Sigmoid colon (tissue), 7 donors: ENCODE measurements around the gene BCL2L12. TPM values are rescaled to one million over a fixed set of nuclear protein-coding genes. Genes with fewer than 3 reads are reported as not detected.

Experiments
- DNase-seq: peaks from one replicate; pipeline ENCODE4 v3.0.0-alpha.2; 2019
- H3K27ac ChIP-seq, 4 donors: fragments of 200-600 bp; sonication (generic); one replicate each; pipeline ENCODE4 v1.5.1; 2016 to 2019; ENCODE audit warnings: mild to moderate bottlenecking in 1 of 4
- H3K27me3 ChIP-seq, 3 donors: fragments of 200-600 bp; sonication (generic); one replicate each; pipeline ENCODE4 v1.5.1; 2019; ENCODE audit warnings: mild to moderate bottlenecking in 1 of 3
- H3K36me3 ChIP-seq, 4 donors: fragments of 200-600 bp; sonication (generic); one replicate each; pipeline ENCODE4 v1.5.1; 2016 to 2019
- H3K4me1 ChIP-seq, 4 donors: fragments of 200-600 bp; sonication (generic); one replicate each; pipeline ENCODE4 v1.5.1; 2017 to 2019
- H3K4me3 ChIP-seq, 4 donors: fragments of 200-600 bp; sonication (generic); one replicate each; pipeline ENCODE4 v1.5.1; 2017 to 2019; ENCODE audit warnings: mild to moderate bottlenecking in 2 of 4, moderate library complexity in 1 of 4
- H3K9me3 ChIP-seq, 4 donors: fragments of 200-600 bp in 3 of 4; sonication (generic) in 3 of 4; one replicate each; pipeline versions ENCODE4 v1.5.1 to v1.6.1; 2013 to 2019
- EP300 ChIP-seq, 4 donors: sonication (generic); formaldehyde crosslinking; IDR thresholded peaks; one replicate each; pipeline ENCODE4 v1.6.1; 2017; ENCODE audit warnings: antibody characterized with exemption in 4 of 4
- POLR2A ChIP-seq, 2 donors: fragments of 450-650 bp; IDR thresholded peaks; one replicate each; pipeline ENCODE4 v1.6.1; 2016; ENCODE audit warnings: antibody characterized with exemption in 2 of 2, mild to moderate bottlenecking in 2 of 2, moderate library complexity in 2 of 2
- POLR2AphosphoS5 ChIP-seq, 4 donors: sonication (generic); formaldehyde crosslinking; IDR thresholded peaks; one replicate each; pipeline ENCODE4 v1.6.1; 2017; ENCODE audit warnings: antibody characterized with exemption in 4 of 4
- WGBS, 2 donors: extraction: QIAGEN DNeasy Blood & Tissue Kit; methylation state at CpG; one replicate each; pipeline ENCODE4 v1.1.7; 2013; 5-methylcytosine and 5-hydroxymethylcytosine counted together
- intact Hi-C: fragments of 100-400 bp; cut with DNase I; formaldehyde crosslinking; loops from one replicate; pipeline ENCODE4 v1.15.1; 2023
- polyA plus RNA-seq, 3 donors: library from polyadenylated mRNA; stranded (reverse); fragments of 200-250 nt; gene quantifications; one replicate each; pipeline ENCODE4 v1.2.3, GENCODE V29; 2013
- total RNA-seq, 4 donors: library from RNA; depleted of rRNA; stranded (reverse); fragments of >200 nt; gene quantifications; one replicate each; pipeline ENCODE4 v1.1.0, GENCODE V29; 2016
- TF ChIP-seq, protein P1 (sequence below), 4 experiments: fragments of 450-650 bp in 3 of 4; fragments of 200-600 bp in 1 of 4; IDR thresholded peaks; one replicate each; pipeline ENCODE4 v1.5.1; 2016 to 2019; ENCODE audit warnings: antibody characterized with exemption in 4 of 4, mild to moderate bottlenecking in 3 of 4, moderate library complexity in 2 of 4
- donor health status: healthy with polysubstance abuse.
- donor health status: Bipolar disorder and iron deficiency.
- donor health status: healthy.

BCL2L12 gene
- total and polyA plus RNA-seq, 7 donors = 4.6 to 43.6 (median 9.0) TPM

DNA sequence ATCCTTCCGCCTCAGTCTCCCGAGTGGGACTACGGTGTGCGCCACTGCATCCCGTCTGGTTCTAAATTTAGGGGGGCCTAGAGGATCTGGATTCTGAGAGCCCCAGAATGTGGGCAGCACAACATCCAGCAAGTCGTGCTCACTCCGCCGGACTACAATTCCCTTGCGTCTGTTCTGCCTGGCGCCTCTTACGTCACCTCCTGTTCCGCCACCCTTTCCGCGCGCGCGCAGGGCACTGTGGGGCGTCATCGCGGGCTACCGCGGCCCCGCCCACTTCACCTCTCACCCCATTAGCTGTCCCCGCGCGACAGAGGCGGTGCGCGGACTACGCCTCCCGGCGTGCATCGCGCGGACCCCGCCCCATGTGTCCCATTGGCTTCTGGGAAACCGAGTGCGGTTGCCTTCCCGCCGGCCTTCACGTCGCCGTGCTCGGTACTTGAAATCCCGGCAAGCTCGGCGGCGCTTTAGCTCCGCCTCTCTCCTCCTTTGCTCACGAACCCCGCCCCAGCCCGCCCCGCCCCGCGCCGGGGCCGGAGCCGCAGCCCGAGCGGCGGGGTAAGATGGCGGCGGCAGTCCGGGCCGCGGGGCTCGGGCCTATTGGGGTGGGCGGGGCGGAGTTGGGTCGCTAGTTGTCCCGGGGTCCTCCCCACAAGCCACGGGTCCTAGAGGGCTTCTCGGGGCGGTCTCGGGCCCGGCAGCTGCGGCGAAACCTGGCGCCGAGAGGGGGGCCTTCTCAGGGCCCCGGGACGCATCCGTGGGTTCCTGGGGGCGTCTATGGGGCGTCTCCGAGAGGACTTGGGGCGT is 23.8 kb upstream of the BCL2L12 start, which contains the start of gene SCAF1:
Gene SCAF1 (plus strand): TSS at position 522 of the 804 bp plus-strand sequence. CDS start 2,818 bp downstream, outside the sequence.
- H3K36me3 ChIP-seq = peaks cover 0 to 20% (median 14%) of the 10 kb centered on the region in 4 donors
- 1% methylated on average over 87 of the region's 87 CpGs for WGBS, 2 donors
- no peaks in the 10 kb centered on the region for H3K27me3 ChIP-seq
- H3K4me1 ChIP-seq = peaks cover 0 to 70% (median 60%) of the 10 kb centered on the region in 4 donors
- H3K9me3 ChIP-seq = no peaks in the 10 kb centered on the region
- TF ChIP-seq POLR2AphosphoS5 (IDR thresholded peaks at IDR 0.05) (peak; percentile 98 to 99 (median 99)), POLR2A (IDR thresholded peaks at IDR 0.05) (peak; percentile 97 to 98), EP300 (IDR thresholded peaks at IDR 0.05) (peak in 2 of 4 donors; percentile 17 to 90)
- TF ChIP-seq, protein P1, sequence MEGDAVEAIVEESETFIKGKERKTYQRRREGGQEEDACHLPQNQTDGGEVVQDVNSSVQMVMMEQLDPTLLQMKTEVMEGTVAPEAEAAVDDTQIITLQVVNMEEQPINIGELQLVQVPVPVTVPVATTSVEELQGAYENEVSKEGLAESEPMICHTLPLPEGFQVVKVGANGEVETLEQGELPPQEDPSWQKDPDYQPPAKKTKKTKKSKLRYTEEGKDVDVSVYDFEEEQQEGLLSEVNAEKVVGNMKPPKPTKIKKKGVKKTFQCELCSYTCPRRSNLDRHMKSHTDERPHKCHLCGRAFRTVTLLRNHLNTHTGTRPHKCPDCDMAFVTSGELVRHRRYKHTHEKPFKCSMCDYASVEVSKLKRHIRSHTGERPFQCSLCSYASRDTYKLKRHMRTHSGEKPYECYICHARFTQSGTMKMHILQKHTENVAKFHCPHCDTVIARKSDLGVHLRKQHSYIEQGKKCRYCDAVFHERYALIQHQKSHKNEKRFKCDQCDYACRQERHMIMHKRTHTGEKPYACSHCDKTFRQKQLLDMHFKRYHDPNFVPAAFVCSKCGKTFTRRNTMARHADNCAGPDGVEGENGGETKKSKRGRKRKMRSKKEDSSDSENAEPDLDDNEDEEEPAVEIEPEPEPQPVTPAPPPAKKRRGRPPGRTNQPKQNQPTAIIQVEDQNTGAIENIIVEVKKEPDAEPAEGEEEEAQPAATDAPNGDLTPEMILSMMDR (IDR thresholded peaks at IDR 0.05) = no peak
- H3K27ac ChIP-seq = peak within 1 kb of the TSS; percentile 97 to 100 (median 99)
- H3K4me3 ChIP-seq = peak within 1 kb of the TSS; percentile 83 to 95 (median 90)
- intact Hi-C loops = loop anchor here (1.0 to 2.0 kb wide), 3 partner anchors 23 to 51 kb away; partner anchors contain the start of genes BCL2L12, IRF3, PRMT1 and PRR12
- peak; percentile 100 for DNase-seq

DNA sequence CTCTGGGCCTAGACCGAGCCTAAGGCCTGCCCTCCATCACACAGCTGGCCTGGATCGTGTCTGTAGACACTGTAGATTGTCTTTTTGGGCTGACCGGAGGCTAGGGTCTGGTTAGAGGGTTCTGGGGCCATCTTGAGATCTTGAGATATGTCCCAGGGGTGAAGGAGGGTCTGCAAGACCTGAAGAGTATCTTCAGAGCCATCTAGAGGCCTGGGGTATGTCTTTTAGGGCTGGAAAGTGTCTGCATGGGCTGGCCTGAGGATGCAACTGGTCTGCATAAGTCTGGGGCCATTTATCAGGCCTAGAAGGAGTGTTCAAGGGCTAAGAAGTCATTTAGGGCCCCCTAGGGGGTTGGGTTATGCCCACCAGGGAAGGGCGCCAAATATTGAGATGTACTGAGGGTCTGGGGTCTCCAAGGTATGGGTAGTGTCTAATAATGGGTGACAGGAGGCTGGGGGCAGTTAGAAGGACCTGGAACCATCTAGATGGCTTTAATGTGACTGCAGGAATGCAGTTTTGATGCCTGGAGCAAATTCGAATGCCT is 23.2 kb upstream of the BCL2L12 start:
- Histone ChIP-seq H3K27me3 (no peaks in the 10 kb centered on the region), H3K4me3 (peak overlapping the region; percentile 83 to 95 (median 90)), H3K36me3 (peaks cover 0 to 27% (median 21%) of the 10 kb centered on the region in 4 donors), H3K4me1 (peaks cover 0 to 65% (median 55%) of the 10 kb centered on the region in 4 donors), H3K27ac (peak overlapping the region; percentile 97 to 100 (median 99)), H3K9me3 (no peaks in the 10 kb centered on the region)
- intact Hi-C loops = loop anchor here (1.0 to 2.0 kb wide), 2 partner anchors 22 to 35 kb away; partner anchors contain the start of genes BCL2L12, IRF3 and PRMT1
- TF ChIP-seq EP300 (IDR thresholded peaks at IDR 0.05) = peak in 1 of 4 donors; percentile 4
- TF ChIP-seq, protein P1 (IDR thresholded peaks at IDR 0.05) = no peak
- DNase-seq = no peak
- WGBS, 2 donors = 8 to 10% methylated on average over 5 of the region's 5 CpGs

DNA sequence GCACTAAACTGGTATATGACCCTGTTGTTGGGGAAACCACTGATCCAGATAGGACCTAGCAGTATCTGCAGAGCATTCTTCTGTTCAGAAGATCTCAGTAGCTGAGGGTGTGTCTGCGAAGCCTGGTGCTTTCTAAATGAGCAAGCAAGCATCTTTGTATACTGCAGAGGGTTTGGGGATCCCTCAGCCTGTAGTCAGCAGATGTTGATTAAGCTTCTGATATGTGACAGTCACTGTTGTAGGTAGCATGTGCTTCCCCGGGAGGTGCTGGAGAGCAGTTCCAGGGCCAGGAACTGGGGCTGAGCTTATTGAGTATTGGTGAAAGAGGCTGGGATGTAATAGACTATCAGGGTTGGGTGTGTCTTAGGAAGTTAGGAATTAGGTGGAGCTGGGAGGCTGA is 22.3 kb upstream of the BCL2L12 start:
- no peak overlapping the region for H3K4me3 ChIP-seq
- peaks cover 0 to 56% (median 46%) of the 10 kb centered on the region in 4 donors for H3K4me1 ChIP-seq
- peak overlapping the region in 1 of 4 donors; percentile 97 for H3K27ac ChIP-seq

DNA sequence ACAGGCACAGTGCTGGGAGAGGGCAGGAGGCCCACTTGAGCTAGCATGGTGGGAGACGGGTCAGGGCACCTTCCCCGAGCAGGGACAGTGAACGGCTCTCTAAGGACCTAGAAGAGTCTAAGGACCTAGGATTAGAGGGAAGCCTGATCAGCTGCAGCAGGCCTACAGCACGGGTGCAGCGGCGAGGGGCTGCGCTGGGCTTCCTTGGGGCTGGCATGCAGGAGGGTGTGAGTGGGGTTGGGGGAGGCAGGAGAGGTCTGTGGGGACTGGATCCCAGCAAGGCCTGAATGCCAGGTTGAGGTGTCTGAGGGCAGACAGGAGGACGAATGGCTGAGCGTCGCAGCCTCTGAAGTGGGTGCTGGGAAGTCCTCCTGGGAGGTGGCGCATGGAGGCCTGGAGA is 20.1 kb upstream of the BCL2L12 start:
- Histone ChIP-seq H3K9me3 (no peaks in the 10 kb centered on the region), H3K27ac (no peak overlapping the region), H3K27me3 (no peaks in the 10 kb centered on the region), H3K4me3 (no peak overlapping the region), H3K4me1 (peaks cover 0 to 43% (median 37%) of the 10 kb centered on the region in 4 donors), H3K36me3 (peaks cover 0 to 57% (median 28%) of the 10 kb centered on the region in 4 donors)
- no peak for TF ChIP-seq POLR2AphosphoS5 (IDR thresholded peaks at IDR 0.05)
- no peak for TF ChIP-seq EP300 (IDR thresholded peaks at IDR 0.05)
- no peak for TF ChIP-seq POLR2A (IDR thresholded peaks at IDR 0.05)
- TF ChIP-seq, protein P1 (IDR thresholded peaks at IDR 0.05) = no peak
- no peak for DNase-seq
- intact Hi-C loops = no loop called here
- WGBS, 2 donors = 94 to 95% methylated on average over 11 of the region's 11 CpGs

More for the DNA sequence above, 22.3 kb upstream of the BCL2L12 start:
- H3K9me3 ChIP-seq = no peaks in the 10 kb centered on the region
- WGBS, 2 donors = 51 to 69% methylated on average over 2 of the region's 2 CpGs
- H3K36me3 ChIP-seq = peaks cover 0 to 36% (median 26%) of the 10 kb centered on the region in 4 donors
- DNase-seq = no peak
- no peak for TF ChIP-seq EP300 (IDR thresholded peaks at IDR 0.05)
- no peak for TF ChIP-seq POLR2A (IDR thresholded peaks at IDR 0.05)
- no peak for TF ChIP-seq POLR2AphosphoS5 (IDR thresholded peaks at IDR 0.05)
- TF ChIP-seq, protein P1 (IDR thresholded peaks at IDR 0.05) = no peak
- intact Hi-C loops = loop anchor here (2.0 kb wide), 1 partner anchor 21 kb away; the partner anchor contains the start of genes BCL2L12 and IRF3
- no peaks in the 10 kb centered on the region for H3K27me3 ChIP-seq
